RPMI7951 (cell line): ENCODE data around the gene RITA1. TPM values are rescaled to one million over a fixed set of nuclear protein-coding genes. Genes with fewer than 3 reads are reported as not detected.

Experiments
- total RNA-seq: library from RNA; depleted of rRNA; stranded (reverse); fragments of >200 nt; shearing (Covaris generic); gene quantifications from 2 replicates; pipeline ENCODE4 v1.2.3, GENCODE V29; 2014; rRNA removed

The RITA1 gene
- total RNA-seq, 1 experiment from 2014 or later = 39.5 TPM

Other genes starting within 250 kb of the RITA1 start
- gene OAS3, start 247.2 kb upstream of the RITA1 start, total RNA-seq = 23.9 and 24.8 TPM in 2 replicates
- 19.4 and 27.5 TPM in 2 replicates for gene OAS2, start 207.2 kb upstream of the RITA1 start, total RNA-seq
- not detected in 2 replicates for gene DTX1, start 129.0 kb upstream of the RITA1 start, total RNA-seq
- not detected in 2 replicates for gene RASAL1, start 50.0 kb upstream of the RITA1 start, total RNA-seq
- gene CFAP73, start 36.0 kb upstream of the RITA1 start, total RNA-seq = not detected in 2 replicates
- 17.2 and 20.7 TPM in 2 replicates for gene DDX54, start 243 bp upstream of the RITA1 start, total RNA-seq
- 30.4 and 38.6 TPM in 2 replicates for gene TPCN1, start 35.7 kb downstream of the RITA1 start, total RNA-seq
- 5.2 and 11.9 TPM in 2 replicates for gene SLC8B1, start 149.4 kb downstream of the RITA1 start, total RNA-seq
- 14.6 and 17.1 TPM in 2 replicates for gene PLBD2, start 172.9 kb downstream of the RITA1 start, total RNA-seq
- not detected in 2 replicates for gene SDS, start 218.2 kb downstream of the RITA1 start, total RNA-seq
- gene SDSL, start 236.7 kb downstream of the RITA1 start, total RNA-seq = 5.5 and 5.6 TPM in 2 replicates